HT1080 (cell line): ENCODE results near the gene PCDHGC5. TPM values are rescaled to one million over a fixed set of nuclear protein-coding genes. Genes with fewer than 3 reads are reported as not detected.

Experiments
- DNase-seq: peaks from one replicate; pipeline ENCODE4 v3.0.0-alpha.2; 2015; ENCODE audit warnings: low read depth
- total RNA-seq: library from RNA; depleted of rRNA; stranded (reverse); fragments of >200 nt; shearing (Covaris generic); gene quantifications from 2 replicates; pipeline ENCODE4 v1.2.3, GENCODE V29; 2014

Gene PCDHGC5
- total RNA-seq, 1 experiment from 2014 or later, result 1.4 TPM

- DNase-seq, result no peak
These were observed 1.4 kb downstream of the PCDHGC5 start for GRCh38 chr5:141490271-141490670.

- no peak for DNase-seq
These were observed 1.9 kb downstream of the PCDHGC5 start for GRCh38 chr5:141490771-141491170.

DNA sequence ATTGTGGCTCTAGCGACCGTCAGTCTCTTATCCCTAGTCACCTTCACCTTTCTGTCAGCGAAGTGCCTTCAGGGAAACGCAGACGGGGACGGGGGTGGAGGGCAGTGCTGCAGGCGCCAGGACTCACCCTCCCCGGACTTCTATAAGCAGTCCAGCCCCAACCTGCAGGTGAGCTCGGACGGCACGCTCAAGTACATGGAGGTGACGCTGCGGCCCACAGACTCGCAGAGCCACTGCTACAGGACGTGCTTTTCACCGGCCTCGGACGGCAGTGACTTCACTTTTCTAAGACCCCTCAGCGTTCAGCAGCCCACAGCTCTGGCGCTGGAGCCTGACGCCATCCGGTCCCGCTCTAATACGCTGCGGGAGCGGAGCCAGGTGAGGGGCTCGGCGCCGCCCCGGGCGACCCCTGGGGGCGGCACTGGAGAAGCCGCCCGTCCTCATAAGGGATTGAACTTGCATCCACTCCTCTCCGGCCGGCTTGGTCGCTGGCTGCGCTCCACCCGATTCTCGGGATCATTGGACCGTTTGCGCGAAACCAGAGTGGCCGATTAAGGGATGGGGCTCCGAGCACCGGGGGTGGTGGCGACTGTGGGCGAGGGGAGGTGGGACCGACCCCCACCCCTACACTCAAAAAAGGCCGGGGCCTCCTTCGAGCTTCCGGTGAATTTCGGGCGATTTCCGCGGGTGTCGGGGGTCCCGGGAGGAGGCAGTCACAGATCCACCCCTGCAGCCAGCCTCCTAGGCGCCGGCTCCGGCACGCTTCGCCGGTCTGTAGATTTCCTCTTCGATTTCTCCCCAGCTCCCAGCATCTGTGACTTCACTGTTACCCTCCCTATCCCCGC lies 2.7 kb downstream of the PCDHGC5 start:
- no peak for DNase-seq

DNA sequence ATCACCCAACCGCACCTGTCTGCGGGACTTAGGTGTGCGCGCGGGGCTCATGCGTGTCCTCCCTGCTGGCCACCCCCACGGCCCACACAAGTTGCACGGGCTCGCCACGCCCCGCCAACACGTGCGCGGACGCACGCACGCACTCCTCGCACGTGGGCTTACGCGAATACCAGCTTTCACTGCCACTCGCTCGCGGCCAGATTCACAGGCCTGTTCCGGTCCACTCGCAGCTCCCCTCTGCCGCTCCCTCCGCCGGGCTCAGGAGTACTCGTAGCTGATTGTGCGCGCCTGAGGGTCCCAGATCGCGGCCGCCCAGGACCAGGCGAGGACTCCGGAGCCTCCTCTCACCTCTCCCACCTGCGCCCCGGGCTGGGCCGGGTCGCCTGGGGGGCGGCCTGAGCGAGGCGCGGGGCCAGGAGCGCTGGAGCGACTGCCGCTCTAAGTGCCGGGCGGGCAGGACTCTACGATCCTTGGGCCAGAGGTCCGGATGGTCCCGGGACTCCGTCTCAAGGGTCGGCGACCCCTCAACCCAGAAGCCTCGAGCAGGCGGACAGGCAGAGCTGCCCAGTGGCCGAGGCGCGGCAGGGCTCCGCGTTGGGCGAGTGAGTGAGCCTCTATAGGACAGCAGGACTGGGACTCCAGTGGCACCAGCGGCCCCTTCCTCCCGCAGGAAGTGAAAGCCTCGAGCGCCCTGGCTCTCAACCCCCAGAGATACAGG lies 3.4 kb downstream of the PCDHGC5 start:
- no peak for DNase-seq

DNA sequence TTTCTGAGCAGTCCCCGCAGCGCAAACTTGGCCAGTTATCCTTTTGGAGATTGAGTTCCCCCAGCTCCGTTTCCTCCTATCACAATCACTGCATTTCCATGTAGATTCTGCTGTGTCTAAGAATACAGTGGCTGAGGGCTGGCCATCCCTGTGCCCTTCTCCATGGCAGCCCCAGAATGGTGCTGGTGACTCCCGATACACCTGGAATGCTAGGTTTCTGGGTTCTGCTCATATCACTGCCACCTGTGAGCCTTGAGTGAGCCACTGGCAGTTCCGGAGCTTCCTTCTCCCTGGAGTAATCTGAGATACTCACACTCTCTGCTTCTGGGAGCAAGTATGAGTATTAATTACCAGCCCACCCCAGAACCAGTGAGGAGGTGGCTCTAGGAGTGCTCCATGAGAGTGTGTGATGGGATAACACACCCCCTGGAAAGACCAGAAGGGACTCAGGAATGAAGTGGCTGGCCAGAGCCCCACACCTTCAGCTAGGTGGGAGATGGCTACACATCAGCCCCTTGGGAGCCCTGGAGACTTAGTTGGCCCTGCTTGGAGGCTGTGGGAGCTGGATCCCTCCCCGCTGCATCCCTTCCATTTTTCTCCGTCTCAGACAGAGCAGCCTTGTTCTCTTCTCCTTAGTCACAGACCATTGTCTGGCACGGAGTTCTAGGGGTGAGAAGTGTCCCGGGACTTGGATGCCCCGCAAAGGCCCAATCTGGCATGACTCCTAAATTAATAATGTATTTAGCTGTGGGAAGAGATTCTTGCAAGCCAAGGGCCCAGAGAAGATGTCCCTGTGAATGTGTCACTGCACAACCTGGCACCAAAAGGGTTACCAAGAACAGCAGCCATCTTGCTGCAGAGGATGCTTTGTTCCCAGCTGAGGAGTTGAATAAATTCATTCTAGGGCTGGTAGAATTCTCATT lies 4.9 kb downstream of the PCDHGC5 start:
- peak; percentile 31 for DNase-seq

DNA sequence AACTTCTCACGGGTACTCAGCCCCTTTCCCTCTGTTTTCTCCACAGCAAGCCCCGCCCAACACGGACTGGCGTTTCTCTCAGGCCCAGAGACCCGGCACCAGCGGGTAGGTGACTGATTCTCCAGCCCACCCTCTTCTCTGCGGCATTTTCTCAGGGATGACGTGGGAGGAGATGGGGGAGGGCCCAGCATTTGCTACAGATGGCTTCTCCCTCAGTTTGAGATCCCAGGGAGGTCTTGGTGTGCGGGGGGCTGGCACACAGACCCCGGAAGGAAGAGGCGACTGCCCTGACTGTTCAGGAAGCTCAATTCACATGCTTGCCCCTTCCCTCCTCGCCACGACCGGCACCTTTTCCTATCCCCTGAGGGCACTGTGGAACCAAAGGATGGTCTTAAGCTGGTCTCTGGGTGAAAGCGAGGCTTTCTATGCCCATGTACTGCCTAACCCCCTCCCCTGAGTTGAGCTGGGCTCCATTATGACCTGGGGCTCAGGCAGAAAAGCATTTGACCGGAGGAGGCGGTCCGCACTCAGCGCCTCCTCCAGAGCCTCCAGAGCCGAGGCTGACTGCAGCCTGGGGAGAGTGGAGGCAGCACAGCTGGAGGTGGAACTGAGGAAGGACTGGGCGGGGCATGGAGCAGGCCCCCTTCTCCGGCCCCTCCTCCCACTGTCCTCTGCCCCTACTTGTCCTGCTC lies 6.0 kb downstream of the PCDHGC5 start:
- DNase-seq, result no peak

GRCh38 chr5:141495453-141495811 lies 6.6 kb downstream of the PCDHGC5 start:
- no peak for DNase-seq

GRCh38 chr5:141496038-141496437 lies 7.2 kb downstream of the PCDHGC5 start:
- DNase-seq, result peak; percentile 20

DNA sequence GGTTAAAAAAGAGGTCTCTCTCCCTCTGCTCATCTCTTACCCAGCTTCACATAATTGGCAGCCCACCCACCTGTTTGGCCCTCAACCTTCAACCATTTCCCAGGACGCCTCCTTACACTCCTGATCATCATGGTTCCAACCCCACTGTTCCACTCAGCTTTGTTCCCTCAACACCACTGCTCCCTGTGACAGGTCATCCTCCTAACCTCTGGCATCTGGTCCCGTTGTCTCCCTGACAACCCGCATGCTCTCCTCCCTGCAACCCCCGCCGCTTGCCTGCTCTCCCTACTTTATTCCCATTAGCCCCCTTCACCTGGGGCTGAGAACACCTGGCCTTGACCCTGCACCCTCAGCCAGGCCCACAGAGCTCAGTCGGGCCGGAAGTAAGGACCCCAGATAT lies 12.9 kb downstream of the PCDHGC5 start:
- DNase-seq, result no peak

- no peak for DNase-seq
These were observed 14.8 kb downstream of the PCDHGC5 start for GRCh38 chr5:141503681-141504080.

DNA sequence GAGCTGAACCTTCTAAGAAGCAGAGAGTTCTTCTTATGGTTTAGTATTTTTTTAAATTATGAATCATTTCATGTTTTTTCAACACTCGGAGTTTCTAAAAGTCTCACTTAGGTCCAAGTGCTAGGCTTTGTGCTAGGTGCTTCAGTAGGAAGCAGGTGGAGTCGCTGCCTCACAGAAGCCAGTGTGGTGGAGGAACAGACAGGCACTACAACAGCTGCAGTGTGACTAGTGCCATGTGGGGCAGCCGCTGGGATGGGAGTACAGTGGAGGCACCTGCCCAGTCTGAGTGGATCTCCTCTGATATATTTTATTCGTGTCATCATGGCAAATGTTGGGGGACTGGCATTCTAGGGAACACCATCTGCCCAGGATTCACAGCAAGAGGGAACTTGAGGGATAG lies 15.3 kb downstream of the PCDHGC5 start:
- DNase-seq, result no peak

DNA sequence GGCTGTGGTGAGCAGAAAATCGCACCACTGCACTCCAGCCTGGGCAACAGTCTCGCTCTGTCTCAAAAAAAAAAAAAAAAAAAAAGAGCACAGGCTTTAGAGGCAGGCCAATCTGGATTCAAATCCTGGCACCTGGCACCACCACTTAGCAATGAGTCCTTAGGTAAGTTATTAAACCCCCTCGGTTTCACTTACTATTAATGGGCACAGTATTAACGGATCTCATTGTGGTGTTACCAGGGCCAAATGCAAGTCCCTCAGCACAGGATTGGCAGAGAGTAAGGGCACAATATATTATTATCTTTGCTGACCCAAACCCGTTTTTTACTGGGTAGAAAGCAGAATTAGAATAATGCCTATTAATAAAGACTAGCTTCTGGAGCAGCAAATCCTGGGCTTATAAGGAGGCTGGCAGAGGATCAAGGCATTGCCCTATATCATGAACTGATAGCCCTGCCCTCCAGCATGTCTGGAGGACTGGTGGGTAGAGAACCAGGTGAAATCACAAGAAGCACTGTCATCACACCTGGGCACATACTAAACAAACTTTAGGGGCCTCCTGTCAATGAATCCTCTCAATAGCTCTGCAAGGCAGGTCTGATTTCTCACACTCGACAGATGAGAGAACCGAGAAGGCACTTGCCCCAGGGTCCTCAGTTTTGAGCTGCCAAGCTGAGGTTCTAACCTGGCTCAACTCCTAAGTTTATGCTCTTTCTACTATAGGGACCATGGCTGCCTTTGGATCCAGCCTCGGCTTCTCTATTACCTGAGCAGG lies 17.7 kb downstream of the PCDHGC5 start:
- no peak for DNase-seq

DNA sequence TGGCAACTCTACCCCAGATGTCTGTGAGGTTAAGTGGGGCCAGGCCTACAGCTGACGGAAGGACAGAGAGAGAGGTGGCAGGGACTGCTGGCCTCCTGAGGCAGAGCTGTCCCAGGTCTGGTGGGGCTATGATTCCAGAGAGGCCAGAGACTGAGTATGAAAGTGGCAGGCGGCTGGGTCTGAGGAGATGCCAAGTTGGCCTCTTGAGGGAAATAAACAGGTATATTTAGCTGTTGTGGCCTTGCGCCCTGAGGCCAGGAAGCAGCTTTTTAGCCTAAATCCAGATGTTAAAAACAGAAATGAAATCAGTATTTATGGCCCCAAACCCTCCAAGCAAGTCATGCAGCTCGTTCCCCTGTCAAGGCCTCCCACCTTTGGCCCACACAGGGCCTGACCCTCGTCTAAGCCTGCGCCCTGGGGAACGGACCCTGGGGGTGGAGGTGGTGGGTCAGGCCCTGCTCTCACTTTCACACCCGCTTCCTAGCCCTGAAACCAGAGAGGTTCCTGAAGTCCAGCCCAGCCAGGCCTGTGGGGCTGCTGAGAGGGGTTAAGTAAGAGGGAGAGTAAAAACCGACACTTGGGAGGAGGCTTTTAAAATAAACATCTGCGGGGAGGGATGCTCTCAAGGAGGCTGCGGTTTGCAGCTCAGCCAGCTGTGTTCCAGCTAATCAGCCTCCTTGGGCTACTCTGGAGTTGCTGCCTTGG lies 18.7 kb downstream of the PCDHGC5 start:
- DNase-seq, result peak; percentile 70

DNA sequence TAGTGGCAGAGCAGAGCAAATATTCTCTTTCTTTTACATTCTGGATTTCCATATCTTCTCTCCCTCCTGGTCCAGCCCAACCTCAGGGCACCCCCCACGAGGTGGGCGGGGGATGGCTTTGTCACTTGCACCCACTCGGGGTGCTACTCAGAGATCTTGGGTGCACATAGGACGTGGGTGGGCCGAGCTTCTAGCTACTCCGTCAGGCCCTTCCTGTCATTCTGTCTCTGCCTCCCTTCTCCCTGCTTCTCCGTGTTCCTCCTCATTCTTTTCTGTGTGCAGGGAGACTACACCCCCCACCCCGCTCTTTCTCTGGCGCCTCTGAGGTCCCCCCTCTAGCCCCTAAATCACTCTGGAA lies 19.5 kb downstream of the PCDHGC5 start:
- peak; percentile 50 for DNase-seq

- peak; percentile 99 for DNase-seq
These were observed 20.1 kb downstream of the PCDHGC5 start for GRCh38 chr5:141508798-141509611.

- no peak for DNase-seq
These were observed 21.3 kb downstream of the PCDHGC5 start for GRCh38 chr5:141510160-141510559.

GRCh38 chr5:141510850-141511601 lies 22.1 kb downstream of the PCDHGC5 start:
- no peak for DNase-seq

- no peak for DNase-seq
These were observed 23.0 kb downstream of the PCDHGC5 start for GRCh38 chr5:141511771-141512325.
